SHP77 (cell line): ENCODE results near the gene ILDR2.
"Not testable (repeated sequence)": the region's sequence is repeated elsewhere in the genome, so short reads cannot be mapped to it uniquely, and the experiment has no call there.

Source experiments
- DNase-seq, 2 experiments: peaks; one replicate each; lab custom pipeline; 2025; lab: John Stamatoyannopoulos, UW

Gene ILDR2

GRCh38 chr1:166884040-166884642 lies 91.2 kb downstream of the ILDR2 start:
- no peak for DNase-seq

GRCh38 chr1:166882893-166883292 lies 92.4 kb downstream of the ILDR2 start:
- DNase-seq, result no peak

- DNase-seq, result not testable (repeated sequence)
These were observed 97.0 kb downstream of the ILDR2 start for GRCh38 chr1:166878173-166878917.

GRCh38 chr1:166876540-166876838 lies 98.9 kb downstream of the ILDR2 start:
- DNase-seq, result no peak

GRCh38 chr1:166875734-166876539 lies 99.4 kb downstream of the ILDR2 start, which contains the start of gene TADA1:
TSS of gene TADA1 (minus strand) at chr1:166876264. CDS start at chr1:166876233, 31 bp downstream.
- peak; percentile 99 to 100 for DNase-seq

GRCh38 chr1:166875302-166875733 lies 100.0 kb downstream of the ILDR2 start:
- no peak for DNase-seq

- DNase-seq, result no peak
These were observed 100.9 kb downstream of the ILDR2 start for GRCh38 chr1:166874464-166874863.

- no peak for DNase-seq
These were observed 104.8 kb downstream of the ILDR2 start for GRCh38 chr1:166870584-166870983.

- DNase-seq, result no peak
These were observed 105.8 kb downstream of the ILDR2 start for GRCh38 chr1:166869318-166870099.

- DNase-seq, result no peak
These were observed 106.7 kb downstream of the ILDR2 start for GRCh38 chr1:166868639-166869038.

GRCh38 chr1:166865926-166866325 lies 109.4 kb downstream of the ILDR2 start:
- no peak for DNase-seq

GRCh38 chr1:166859597-166859996 lies 115.7 kb downstream of the ILDR2 start:
- no peak for DNase-seq

- no peak for DNase-seq
These were observed 116.5 kb downstream of the ILDR2 start for GRCh38 chr1:166858726-166859419.
